SW 1271 (cell line): ENCODE data around the gene CLOCK.

ENCODE experiments used
- DNase-seq, 2 experiments: peaks; one replicate each; lab custom pipeline; 2025; lab: John Stamatoyannopoulos, UW

CLOCK gene

GRCh38 chr4:55411621-55412020 lies 135.1 kb downstream of the CLOCK start:
- DNase-seq: no peak

DNA sequence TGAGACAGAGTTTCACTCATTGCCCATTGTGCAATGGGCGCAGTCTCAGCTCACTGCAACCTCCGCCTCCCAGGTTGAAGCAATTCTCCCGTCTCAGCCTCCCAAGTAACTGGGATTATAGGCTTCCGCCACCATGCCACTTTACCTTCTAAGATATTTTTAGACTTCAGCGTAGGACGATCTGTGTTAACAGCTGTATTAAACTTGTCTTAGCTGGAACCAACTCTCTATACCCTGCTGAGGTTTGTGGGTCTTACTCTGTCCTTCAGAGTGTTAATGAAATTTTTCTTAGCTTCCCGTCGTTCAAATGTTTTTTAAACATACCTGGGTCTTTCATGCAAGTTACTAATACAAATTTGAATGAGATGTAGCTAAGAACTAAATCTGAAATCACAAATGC lies 136.3 kb downstream of the CLOCK start:
- no peak for DNase-seq

GRCh38 chr4:55409468-55410171 lies 137.1 kb downstream of the CLOCK start:
- no peak for DNase-seq

DNA sequence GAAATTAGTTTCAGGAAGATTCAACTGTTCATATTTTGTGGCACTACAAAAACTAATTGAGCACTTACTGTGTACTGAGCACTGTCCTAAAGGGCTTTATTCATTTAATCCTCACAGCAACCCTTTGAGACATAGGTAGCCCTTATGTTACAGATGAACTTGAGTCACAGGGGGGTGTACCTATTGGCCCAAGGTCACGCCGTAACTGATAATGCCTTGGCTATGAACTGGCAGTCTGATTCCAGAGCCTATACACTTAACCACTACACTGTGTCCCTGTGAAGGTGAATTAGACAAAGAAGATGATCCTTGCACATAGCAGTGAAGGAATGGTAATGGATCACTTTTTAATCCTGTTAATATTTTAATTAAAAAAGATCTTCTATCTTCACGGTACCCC lies 138.9 kb downstream of the CLOCK start:
- DNase-seq: no peak

DNA sequence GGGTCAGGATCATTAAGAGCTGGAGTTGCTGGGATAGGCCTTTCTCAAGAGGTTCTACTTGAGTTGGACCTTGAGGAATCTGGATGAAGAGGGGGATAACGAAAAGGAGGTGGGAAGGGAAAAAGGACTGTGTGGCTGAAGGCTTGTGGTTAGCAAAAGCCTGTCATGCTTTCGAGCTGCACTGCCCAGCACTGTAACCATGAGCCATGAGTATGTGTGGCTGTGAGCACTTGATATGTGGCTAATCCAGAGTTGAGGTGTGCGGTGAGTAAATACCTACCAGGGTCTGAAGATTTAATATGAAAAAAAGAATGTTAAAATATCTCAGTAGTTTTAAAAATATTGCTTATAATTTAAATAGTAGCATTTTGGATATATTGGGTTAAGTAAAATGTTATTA lies 139.6 kb downstream of the CLOCK start:
- DNase-seq: no peak

- DNase-seq: no peak
These were observed 140.2 kb downstream of the CLOCK start for GRCh38 chr4:55406545-55406944.

GRCh38 chr4:55405073-55405472 lies 141.6 kb downstream of the CLOCK start:
- DNase-seq: no peak

DNA sequence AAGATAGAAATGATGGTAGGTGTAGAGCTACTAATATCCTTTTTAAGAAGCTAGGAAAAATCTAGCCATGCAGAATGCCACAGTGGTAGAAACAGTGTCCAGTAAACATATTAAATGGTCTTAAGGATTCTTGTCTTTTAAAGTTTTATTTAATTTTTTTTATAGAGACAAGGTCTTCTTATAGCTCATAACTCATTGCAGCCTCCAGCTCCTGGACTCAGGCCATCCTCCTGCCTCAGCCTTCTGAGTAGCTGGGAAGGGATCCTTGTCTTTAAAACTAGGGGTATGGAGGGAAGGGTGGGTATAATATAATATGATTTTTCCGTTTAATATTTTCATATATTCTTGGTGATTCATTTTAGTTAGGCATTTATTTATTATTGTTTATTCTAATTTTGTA lies 147.1 kb downstream of the CLOCK start:
- no peak for DNase-seq

GRCh38 chr4:55398966-55399365 lies 147.7 kb downstream of the CLOCK start:
- no peak for DNase-seq

- no peak for DNase-seq
These were observed 148.2 kb downstream of the CLOCK start for GRCh38 chr4:55398461-55398860.

DNA sequence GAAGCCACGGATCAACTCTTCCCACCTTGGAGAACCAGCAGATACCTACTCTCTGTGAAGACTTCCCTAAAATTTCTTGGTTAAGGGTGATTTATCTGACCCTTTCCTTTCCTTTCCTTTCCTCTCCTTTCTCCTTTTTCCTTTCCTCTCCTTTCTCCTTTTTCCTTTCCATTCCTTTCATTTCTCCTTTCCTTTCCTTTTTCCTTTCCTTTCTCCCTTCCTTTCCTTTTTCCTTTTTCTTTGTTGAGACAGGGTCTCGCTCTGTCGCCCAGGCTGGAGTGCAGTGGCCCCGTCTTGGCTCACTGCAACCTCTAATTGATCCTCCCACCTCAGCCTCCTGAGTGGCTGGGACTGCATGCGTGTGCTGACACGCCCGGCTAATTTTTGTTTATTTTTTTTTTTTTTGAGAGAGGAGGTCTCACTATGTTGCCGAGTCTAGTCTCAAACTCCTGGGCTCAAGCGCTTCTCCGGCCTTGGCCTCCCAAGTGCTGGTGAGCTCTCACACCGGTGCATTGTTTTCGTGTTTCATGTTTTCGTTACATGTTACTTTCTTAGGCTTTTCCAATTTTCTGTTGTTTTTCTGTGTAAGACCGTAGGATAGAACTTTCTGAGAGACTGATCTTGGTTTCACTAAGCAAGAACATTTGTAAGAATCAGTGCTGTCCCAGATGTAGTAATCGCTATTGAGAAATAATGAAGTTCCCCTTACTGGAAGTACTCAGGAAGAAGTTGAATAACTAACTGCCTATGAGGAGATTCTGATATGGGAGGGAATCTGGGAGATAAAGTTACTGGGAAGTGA lies 149.0 kb downstream of the CLOCK start:
- DNase-seq: peak in 1 of 2 experiments; percentile 30

DNA sequence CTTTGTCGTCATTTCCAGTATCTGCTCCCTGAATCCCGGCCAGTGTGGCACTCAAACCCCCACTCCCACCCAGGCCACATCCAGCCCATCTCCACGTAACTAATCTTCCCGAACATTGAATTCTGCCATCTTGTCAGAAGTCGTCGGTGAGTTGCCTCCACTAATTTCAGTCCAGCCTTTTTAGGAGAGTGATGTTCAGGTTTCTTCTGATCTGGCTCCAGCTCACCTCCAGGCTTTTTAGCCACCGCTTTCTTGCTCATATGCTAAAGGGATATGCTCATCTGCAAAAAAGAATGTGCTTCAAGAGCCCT lies 149.6 kb downstream of the CLOCK start:
- peak in 1 of 2 experiments; percentile 27 for DNase-seq

DNA sequence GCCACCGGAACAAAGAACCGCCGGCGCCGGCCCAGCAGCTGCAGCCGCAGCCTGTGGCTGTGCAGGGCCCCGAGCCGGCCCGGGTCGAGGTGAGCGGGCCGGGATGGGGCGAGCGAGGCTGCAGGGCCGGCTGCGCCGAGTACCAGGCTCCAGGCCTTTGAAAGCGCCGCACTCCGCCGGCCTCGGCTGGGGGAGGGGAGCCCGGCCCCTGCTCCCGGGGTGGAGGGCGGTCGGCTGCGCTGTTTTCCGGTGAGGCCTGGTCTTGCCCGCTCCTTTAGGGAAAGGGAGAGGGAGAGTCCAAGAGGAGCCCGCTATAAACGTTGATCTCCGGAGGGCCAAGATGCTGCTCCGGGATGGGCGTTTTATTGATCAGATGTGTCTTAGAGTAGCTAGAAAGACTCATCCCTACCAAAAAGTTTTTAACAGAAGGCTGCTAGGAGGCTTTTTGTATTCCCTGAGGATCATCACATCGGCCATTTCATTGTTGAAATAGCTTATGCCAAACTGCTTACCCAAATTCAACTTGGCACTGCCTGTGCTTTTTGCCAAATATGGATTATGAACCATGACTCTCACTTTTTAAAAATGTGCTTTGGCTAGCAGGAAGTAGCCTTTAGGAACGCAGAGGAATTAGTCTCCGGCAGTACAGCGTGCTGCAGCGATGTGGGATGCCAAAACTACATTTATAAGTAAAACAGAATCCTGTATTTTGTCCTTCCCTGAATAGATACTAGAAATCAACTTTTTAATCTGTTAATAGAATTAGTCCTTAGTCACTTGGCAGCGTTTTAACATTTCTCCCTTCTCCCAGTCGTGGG lies 150.2 kb downstream of the CLOCK start:
- DNase-seq: peak in 1 of 2 experiments; percentile 27

DNA sequence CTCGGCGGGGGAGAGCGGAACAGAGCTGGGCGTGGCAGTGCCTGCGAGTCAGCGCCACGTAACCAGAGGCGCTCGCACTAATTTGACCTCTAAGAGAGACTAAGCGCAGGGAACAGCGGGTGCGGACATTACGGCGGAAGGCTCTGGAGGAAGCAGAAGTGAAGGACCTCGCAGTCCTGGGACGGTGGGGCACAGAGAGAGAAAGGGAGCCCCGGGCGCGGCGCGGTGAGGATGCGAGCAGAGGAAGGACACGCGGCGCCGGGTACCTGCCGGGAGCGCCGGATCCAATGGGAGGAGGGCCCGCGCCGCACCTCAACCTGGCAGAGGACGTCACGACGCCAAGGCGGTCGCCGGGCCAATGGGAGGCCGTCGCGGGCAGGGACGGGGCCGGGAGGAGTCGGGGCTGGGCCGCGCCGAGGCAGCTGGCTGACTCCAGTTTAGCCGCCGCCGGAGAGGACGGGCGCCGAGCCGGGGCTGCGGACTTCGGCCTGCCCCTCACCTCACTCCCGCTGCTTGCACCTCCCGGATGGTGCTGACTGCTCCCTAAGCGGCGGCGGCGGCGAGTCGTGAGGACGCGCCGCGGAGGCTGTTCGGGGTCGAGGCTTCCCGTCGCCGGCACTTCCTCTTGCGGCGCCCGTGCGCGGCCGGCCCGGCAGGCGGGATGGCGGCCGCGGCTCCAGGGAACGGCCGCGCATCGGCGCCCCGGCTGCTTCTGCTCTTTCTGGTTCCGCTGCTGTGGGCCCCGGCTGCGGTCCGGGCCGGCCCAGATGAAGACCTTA lies 151.0 kb downstream of the CLOCK start, which contains the start of gene TMEM165:
TMEM165 (plus strand) TSS at position 429 of the 779 bp plus-strand sequence; CDS start at position 662, 233 bp downstream.
- peak; percentile 47 to 78 for DNase-seq

- no peak for DNase-seq
These were observed 151.5 kb downstream of the CLOCK start for GRCh38 chr4:55395218-55395528.

- no peak for DNase-seq
These were observed 153.0 kb downstream of the CLOCK start for GRCh38 chr4:55393461-55394320.

DNA sequence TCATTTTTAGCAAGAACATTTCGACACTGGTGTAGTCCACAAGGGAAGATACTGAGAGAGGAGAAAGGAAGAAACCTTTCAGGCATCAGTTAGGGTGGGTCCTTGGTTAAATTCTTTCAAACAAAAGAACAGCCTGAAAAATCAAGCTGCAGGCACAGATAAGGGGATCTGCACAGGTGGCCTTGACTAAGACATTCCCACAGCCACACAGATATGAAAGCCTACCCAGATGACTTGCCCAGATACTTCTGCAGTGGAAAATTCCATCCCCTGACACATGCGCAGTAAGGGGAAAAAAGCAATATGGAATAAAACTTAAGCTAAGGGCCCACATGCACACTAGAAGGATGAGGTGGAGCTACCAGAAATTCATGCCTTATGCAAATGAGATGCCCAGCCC lies 159.9 kb downstream of the CLOCK start:
- DNase-seq: no peak

GRCh38 chr4:55386073-55386472 lies 160.6 kb downstream of the CLOCK start:
- peak in 1 of 2 experiments; percentile 17 for DNase-seq

DNA sequence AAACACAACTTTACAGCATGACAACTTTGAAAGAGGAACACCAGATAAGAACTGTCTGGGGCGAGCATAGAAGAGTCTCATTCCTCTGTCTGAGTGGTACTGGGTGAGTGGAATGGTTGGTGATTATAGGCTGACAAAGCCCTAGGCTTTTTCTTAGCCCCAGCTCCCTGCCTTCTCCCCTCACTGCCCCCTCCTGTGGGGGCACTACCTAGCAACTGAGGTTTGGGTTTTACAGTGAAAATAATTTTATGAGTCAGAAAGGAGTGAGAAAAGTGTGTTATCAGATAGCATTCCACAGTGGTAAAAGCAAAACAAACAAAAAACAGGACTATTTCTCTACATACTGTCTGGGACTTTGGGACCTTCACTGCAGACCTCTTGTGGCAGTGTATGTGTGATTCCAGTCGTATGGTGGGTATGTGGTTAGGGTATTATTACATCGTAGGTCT lies 161.5 kb downstream of the CLOCK start:
- no peak for DNase-seq

DNA sequence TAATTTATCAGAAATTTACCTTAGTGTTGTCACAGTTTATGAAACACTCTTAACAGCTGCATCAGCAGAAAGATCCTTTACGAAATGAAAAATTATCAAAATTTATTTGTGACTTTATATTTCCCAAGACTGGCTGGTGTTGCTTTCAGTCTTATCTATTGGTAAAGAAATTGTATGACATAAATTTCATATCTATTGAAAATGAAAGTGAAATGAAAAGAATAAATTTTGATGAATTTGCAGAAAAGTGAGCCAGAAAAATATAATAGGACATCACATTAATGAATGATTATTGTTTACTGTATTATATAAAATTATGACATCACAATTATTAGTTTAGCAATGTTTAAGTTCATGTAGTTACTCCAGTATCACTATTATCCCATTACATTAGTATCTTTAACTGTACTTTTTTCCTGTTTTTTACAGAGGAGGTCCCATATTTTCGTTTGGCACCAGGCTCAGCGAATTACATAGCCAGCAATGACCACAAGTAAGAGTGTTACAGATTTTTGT lies 164.2 kb downstream of the CLOCK start:
- no peak for DNase-seq

DNA sequence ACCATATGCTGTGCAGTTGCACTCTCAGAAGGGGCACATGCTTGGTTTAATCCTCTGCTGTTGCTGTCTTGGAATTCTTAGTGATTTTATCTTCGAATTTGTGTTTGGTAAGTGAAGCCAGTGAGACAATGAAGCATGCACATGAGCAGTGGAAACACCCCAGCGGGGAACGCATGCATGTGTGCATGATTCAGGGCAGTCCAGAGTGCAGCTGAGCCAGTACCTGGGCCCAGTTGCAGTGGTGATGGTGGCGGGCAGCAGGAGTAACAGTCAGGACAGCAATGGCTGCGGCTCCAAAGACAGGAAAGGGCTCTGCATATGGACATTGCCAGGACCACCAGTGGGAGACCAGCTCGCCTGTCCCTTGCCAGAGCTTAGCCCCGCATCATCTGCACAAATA lies 165.2 kb downstream of the CLOCK start:
- no peak for DNase-seq
